Keratinocyte (primary cell): ENCODE measurements around the gene CACNA1E.

Source experiments
- CTCF ChIP-seq, 3 experiments: IDR thresholded peaks in 1 of 3; conservative IDR thresholded peaks in 1 of 3; optimal IDR thresholded peaks in 1 of 3; 2 replicates in 2 of 3; 3 replicates in 1 of 3; pipeline versions ENCODE3 to v1.5.1; 2011; ENCODE audit warnings: low read length in 3 of 3, mild to moderate bottlenecking in 3 of 3, moderate library complexity in 2 of 3, control low read depth in 1 of 3, inconsistent platforms in 1 of 3; ENCODE audit not compliant: insufficient read depth in 2 of 3; ENCODE audit errors: extremely low read depth in 1 of 3
- EZH2 ChIP-seq: IDR thresholded peaks from one replicate; pipeline ENCODE4 v1.6.1; 2012; ENCODE audit warnings: inconsistent platforms, mild to moderate bottlenecking, low read length, moderate library complexity

- TF ChIP-seq CTCF (optimal IDR thresholded peaks at IDR 0.05 in 1 of 3, IDR thresholded peaks at IDR 0.05 in 1 of 3, conservative IDR thresholded peaks at IDR 0.05 in 1 of 3; ENCODE audit: extremely low read depth in 1 of 3, insufficient read depth in 2 of 3, low read length in 3 of 3), result peak; percentile 43 to 72 (median 55)
- TF ChIP-seq EZH2, result no peak
These were observed 100.3 kb downstream of the CACNA1E start for GRCh38 chr1:181583598-181583997.
